K562 (cell line): ENCODE results near the gene MERTK. TPM values are rescaled to one million over a fixed set of nuclear protein-coding genes. Genes with fewer than 3 reads are reported as not detected.
A peak's percentile ranks its signal among the peaks of the same experiment; 100 is the strongest.

ENCODE experiments used
- ATAC-seq: fragments of 200-7000 bp; cut with Tn5 transposase; 3 replicates; pipeline ENCODE4 v1.9.1; 2020; ENCODE audit warnings: moderate library complexity
- BruUV-seq: library from RNA; stranded (reverse); fragments of 400-500 nt; replicated peaks from 2 replicates; lab custom pipeline; 2021; lab: Mats Ljungman, UMichigan
- CTCF ChIA-PET: fragments of 300-600 bp; formaldehyde crosslinking; extraction: SDS; loops from one replicate; lab custom pipeline; 2021; ENCODE audit warnings: low intra/inter-chr PET ratio; lab: Yijun Ruan, JAX
- POLR2A ChIA-PET: fragments of 300-600, 350-650 bp; sonication (Branson Sonifier 250); formaldehyde crosslinking; extraction: SDS; loops from one replicate; lab custom pipeline; 2021; ENCODE audit warnings: antibody characterized with exemption, inconsistent platforms; lab: Yijun Ruan, JAX
- DNase-seq, 4 experiments: peaks; one replicate each; pipeline versions ENCODE4 v3.0.0 to v3.0.0-alpha.2; 2011 to 2018; ENCODE audit warnings: low spot score in 3 of 4, mixed read lengths in 3 of 4; ENCODE audit errors: extremely low read depth in 1 of 4
- FAIRE-seq: peaks from 2 replicates; lab custom pipeline; 2011; peaks lifted over from hg19 to GRCh38; lab: Jason Lieb, UNC
- H2AFZ ChIP-seq: 2 replicates; pipeline ENCODE4 v1.6.0; 2011; ENCODE audit warnings: low read depth, low read length, control low read depth, inconsistent platforms
- H3K27ac ChIP-seq: fragments of 200-600 bp; 3 replicates; pipeline ENCODE4 v1.8.0; 2011; ENCODE audit warnings: low read depth, mild to moderate bottlenecking, control low read depth, inconsistent platforms, low read length, moderate library complexity, mixed read lengths; ENCODE audit errors: extremely low read depth
- H3K27me3 ChIP-seq, 2 experiments: fragments of 300-600 bp in 1 of 2; 2 replicates in 1 of 2; 3 replicates in 1 of 2; pipeline versions ENCODE4 v1.6.0 to v1.8.0; 2011; ENCODE audit warnings: inconsistent platforms in 2 of 2, low read length in 2 of 2, mild to moderate bottlenecking in 1 of 2, mixed read lengths in 1 of 2, moderate library complexity in 1 of 2; ENCODE audit not compliant: control insufficient read depth in 2 of 2, insufficient read depth in 2 of 2
- H3K36me3 ChIP-seq: fragments of 300-600 bp; 3 replicates; pipeline ENCODE4 v1.8.0; 2011; ENCODE audit warnings: mild to moderate bottlenecking, low read length, inconsistent platforms; ENCODE audit not compliant: control insufficient read depth, insufficient read depth
- H3K4me1 ChIP-seq, 2 experiments: fragments of 200-600 bp in 1 of 2; replicated peaks in 1 of 2; 2 replicates in 1 of 2; 3 replicates in 1 of 2; pipeline versions ENCODE4 v1.5.1 to v1.8.0; 2011; ENCODE audit warnings: inconsistent platforms in 2 of 2, low read length in 2 of 2, mild to moderate bottlenecking in 1 of 2, mixed read lengths in 1 of 2, moderate library complexity in 1 of 2; ENCODE audit not compliant: control insufficient read depth in 2 of 2, insufficient read depth in 2 of 2
- H3K4me2 ChIP-seq: 2 replicates; pipeline ENCODE4 v1.6.1; 2011; ENCODE audit warnings: low read length, control low read depth, inconsistent platforms, mixed read lengths; ENCODE audit not compliant: insufficient read depth
- H3K4me3 ChIP-seq: fragments of 200-600 bp; sonication (generic), shearing (Covaris generic); 2 replicates; pipeline ENCODE4 v1.5.1; 2016; ENCODE audit warnings: control low read depth, inconsistent platforms
- H3K79me2 ChIP-seq: fragments of 200-600 bp; 3 replicates; pipeline ENCODE4 v1.8.0; 2011; ENCODE audit warnings: low read length, inconsistent platforms; ENCODE audit not compliant: control insufficient read depth, insufficient read depth
- H3K9ac ChIP-seq, 2 experiments: 2 replicates each; pipeline versions ENCODE4 v1.6.0 to v1.6.1; 2011; ENCODE audit warnings: low read depth in 2 of 2, low read length in 2 of 2, control low read depth in 1 of 2, inconsistent platforms in 1 of 2, mild to moderate bottlenecking in 1 of 2, mixed read lengths in 1 of 2; ENCODE audit not compliant: insufficient read depth in 1 of 2
- H3K9me1 ChIP-seq: one replicate; pipeline ENCODE4 v1.6.0; 2011; ENCODE audit warnings: inconsistent platforms, mild to moderate bottlenecking, low read length, moderate library complexity; ENCODE audit not compliant: control insufficient read depth, insufficient read depth
- H3K9me3 ChIP-seq: replicated peaks from 2 replicates; pipeline ENCODE4 v1.5.1; 2011; ENCODE audit warnings: low read depth, low read length, inconsistent platforms; ENCODE audit not compliant: control insufficient read depth, insufficient read depth
- H4K20me1 ChIP-seq: replicated peaks from 2 replicates; pipeline ENCODE4 v1.6.1; 2011; ENCODE audit warnings: low read length, inconsistent platforms, mixed read lengths; ENCODE audit not compliant: control insufficient read depth, insufficient read depth
- CBX8 ChIP-seq: fragments of 200-600 bp; sonication (generic); IDR thresholded peaks from 2 replicates; pipeline ENCODE4 v1.6.1; 2012; ENCODE audit warnings: borderline replicate concordance, mixed run types, low read depth, mild to moderate bottlenecking, moderate library complexity, mixed read lengths, low read length, control low read depth, inconsistent platforms; ENCODE audit not compliant: poor library complexity, severe bottlenecking; ENCODE audit errors: extremely low read depth
- DACH1 ChIP-seq: fragments of 450-650 bp; IDR thresholded peaks from 2 replicates; pipeline ENCODE4 v1.6.1; 2018; ENCODE audit not compliant: partially characterized antibody
- ETV6 ChIP-seq, 3 experiments: fragments of 150-350 bp in 1 of 3; sonication (generic) in 1 of 3; formaldehyde crosslinking in 1 of 3; IDR thresholded peaks; 2 replicates each; pipeline versions ENCODE4 v1.6.1 to v1.8.0; 2014 to 2022; ENCODE audit warnings: borderline replicate concordance in 2 of 3, low read depth in 2 of 3, antibody characterized with exemption in 1 of 3, low read length in 1 of 3, mild to moderate bottlenecking in 1 of 3, missing genetic modification reagents in 1 of 3
- MECOM ChIP-seq: fragments of 250-450 bp; sonication (Bioruptor Pico); IDR thresholded peaks from 2 replicates; pipeline ENCODE4 v1.8.0; 2022; ENCODE audit warnings: inconsistent platforms
- NFXL1 ChIP-seq: fragments of 450-650 bp; formaldehyde crosslinking; IDR thresholded peaks from 2 replicates; pipeline ENCODE4 v1.4.0; 2021; ENCODE audit warnings: mild to moderate bottlenecking
- POLR2H ChIP-seq: IDR thresholded peaks from 2 replicates; pipeline ENCODE4 v1.6.1; 2016; ENCODE audit warnings: missing genetic modification characterization, low read depth, mild to moderate bottlenecking, control low read depth, missing compliant biosample characterization, moderate library complexity
- TCF3 ChIP-seq: sonication (generic); formaldehyde crosslinking; IDR thresholded peaks from 2 replicates; pipeline ENCODE4 v1.4.0; 2020; ENCODE audit warnings: mild to moderate bottlenecking, missing genetic modification reagents
- ZNF561 ChIP-seq: fragments of 450-650 bp; formaldehyde crosslinking; conservative IDR thresholded peaks from 2 replicates; pipeline ENCODE4 v1.4.0; 2020; ENCODE audit warnings: mild to moderate bottlenecking, moderate library complexity
- WGBS: fragments of 100-300 bp; shearing (Covaris generic); methylation state at CpG from one replicate; pipeline ENCODE4 v1.1.6; 2016; ENCODE audit warnings: low coverage, mixed read lengths; ENCODE audit not compliant: insufficient coverage; ENCODE audit errors: missing lambda C conversion rate; 5-methylcytosine and 5-hydroxymethylcytosine counted together
- in situ Hi-C: fragments of 300-500 bp; cut with MboI; formaldehyde crosslinking; loops from 4 replicates; pipeline ENCODE4 v1.15.0; 2018; ENCODE audit warnings: inconsistent platforms, mixed read lengths
- intact Hi-C: fragments of 100-400 bp; cut with micrococcal nuclease; formaldehyde crosslinking; loops from 2 replicates; pipeline ENCODE4 v1.14.2; 2022
- polyA plus RNA-seq, 8 experiments: library from polyadenylated mRNA; depleted of rRNA in 4 of 8; stranded (reverse) in 5 of 8; unstranded in 3 of 8; fragments of >200 nt; fragmentation: Nextera tagmentation in 2 of 8; fragmentation: Illumina TruSeq in 1 of 8; extraction: Ambion mirVana in 2 of 8; extraction: Trizol in 1 of 8; gene quantifications; 2 replicates each; pipeline versions ENCODE4 v1.2.1 to v1.2.3, GENCODE V29; 2011 to 2014; ENCODE audit warnings: inconsistent platforms in 1 of 8, missing spikeins in 1 of 8
- total RNA-seq, 7 experiments: library from RNA; depleted of rRNA in 6 of 7; stranded (reverse); fragments of >200 nt in 6 of 7; fragmentation: Illumina TruSeq in 2 of 7; extraction: Trizol in 2 of 7; gene quantifications; 2 replicates each; pipeline versions ENCODE4 v1.2.1 to v1.2.3, GENCODE V29; 2011 to 2021; ENCODE audit warnings: low replicate concordance in 1 of 7
- TF ChIP-seq, protein P1 (sequence below): fragments of 250-450 bp; sonication (Bioruptor Pico); IDR thresholded peaks from 2 replicates; pipeline ENCODE4 v1.4.0; 2020
- TF ChIP-seq, protein P2 (sequence below): fragments of 250-450 bp; sonication (Bioruptor Pico); IDR thresholded peaks from 2 replicates; pipeline ENCODE4 v1.8.0; 2022; ENCODE audit warnings: moderate library complexity, mild to moderate bottlenecking, inconsistent platforms
- TF ChIP-seq, protein P3 (sequence below), 3 experiments: fragments of 200-800 bp in 1 of 3; fragments of 250-450 bp in 1 of 3; fragments of 450-650 bp in 1 of 3; sonication (Bioruptor Pico) in 1 of 3; sonication (Bioruptor generic) in 1 of 3; formaldehyde crosslinking in 1 of 3; IDR thresholded peaks; 2 replicates each; pipeline versions ENCODE4 v1.6.1 to v1.8.0; 2016 to 2022; ENCODE audit warnings: mild to moderate bottlenecking in 2 of 3, missing genetic modification characterization in 2 of 3, missing compliant biosample characterization in 1 of 3, moderate library complexity in 1 of 3

Gene MERTK
- total and polyA plus RNA-seq, 9 of the 15 experiments (the other 6 are each of a cell fraction or from before 2014, with no cell fraction given), result 0.23 to 1.6 (median 0.74) TPM

- H3K79me2 ChIP-seq, result no peaks in the 10 kb centered on the region
- CTCF ChIA-PET, result no interaction called here
- in situ Hi-C loops, result no loop called here
- no peaks in the 10 kb centered on the region for H4K20me1 ChIP-seq
- WGBS, result under 1% methylated on average over 8 of the region's 8 CpGs
- peak; percentile 86 for FAIRE-seq
- H3K4me3 ChIP-seq, result no peak overlapping the region
- H3K9me3 ChIP-seq, result no peaks in the 10 kb centered on the region
- H3K4me2 ChIP-seq, result peak overlapping the region; percentile 35
- BruUV-seq, result no TSS peak
- intact Hi-C loops, result no loop called here
- peak overlapping the region; percentile 24; the same call in 1 of the 3 replicates for H3K27ac ChIP-seq
- 0 out of 2 replicates have a peak overlapping the region, but pooled peaks have one; percentile 3 for H2AFZ ChIP-seq
- peak; percentile 86 for ATAC-seq
- H3K4me1 ChIP-seq, result peaks cover 13 to 30% of the 10 kb centered on the region in 2 experiments; a peak in 4 of 5 replicates
- peak; percentile 19 to 80 (median 42) for DNase-seq
- H3K9ac ChIP-seq, result no peak overlapping the region
- H3K9me1 ChIP-seq, result no peaks in the 10 kb centered on the region
- POLR2A ChIA-PET, result no interaction called here
- no peaks in the 10 kb centered on the region for H3K27me3 ChIP-seq
- no peaks in the 10 kb centered on the region for H3K36me3 ChIP-seq
- TF ChIP-seq CBX8 (no peak), TCF3 (CRISPR knock-in tag) (peak; percentile 68), NFXL1 (CRISPR knock-in tag) (no peak), MECOM (CRISPR knock-in tag) (no peak), ZNF561 (no peak), ETV6 (IDR thresholded peaks at IDR 0.05; ENCODE audit: borderline replicate concordance in 1 of 2, low read depth in 2 of 2, low read length in 1 of 2) (no peak), ETV6 (CRISPR knock-in tag; IDR thresholded peaks at IDR 0.05; ENCODE audit: borderline replicate concordance) (no peak), DACH1 (no peak), POLR2H (no peak)
- TF ChIP-seq, protein P1, sequence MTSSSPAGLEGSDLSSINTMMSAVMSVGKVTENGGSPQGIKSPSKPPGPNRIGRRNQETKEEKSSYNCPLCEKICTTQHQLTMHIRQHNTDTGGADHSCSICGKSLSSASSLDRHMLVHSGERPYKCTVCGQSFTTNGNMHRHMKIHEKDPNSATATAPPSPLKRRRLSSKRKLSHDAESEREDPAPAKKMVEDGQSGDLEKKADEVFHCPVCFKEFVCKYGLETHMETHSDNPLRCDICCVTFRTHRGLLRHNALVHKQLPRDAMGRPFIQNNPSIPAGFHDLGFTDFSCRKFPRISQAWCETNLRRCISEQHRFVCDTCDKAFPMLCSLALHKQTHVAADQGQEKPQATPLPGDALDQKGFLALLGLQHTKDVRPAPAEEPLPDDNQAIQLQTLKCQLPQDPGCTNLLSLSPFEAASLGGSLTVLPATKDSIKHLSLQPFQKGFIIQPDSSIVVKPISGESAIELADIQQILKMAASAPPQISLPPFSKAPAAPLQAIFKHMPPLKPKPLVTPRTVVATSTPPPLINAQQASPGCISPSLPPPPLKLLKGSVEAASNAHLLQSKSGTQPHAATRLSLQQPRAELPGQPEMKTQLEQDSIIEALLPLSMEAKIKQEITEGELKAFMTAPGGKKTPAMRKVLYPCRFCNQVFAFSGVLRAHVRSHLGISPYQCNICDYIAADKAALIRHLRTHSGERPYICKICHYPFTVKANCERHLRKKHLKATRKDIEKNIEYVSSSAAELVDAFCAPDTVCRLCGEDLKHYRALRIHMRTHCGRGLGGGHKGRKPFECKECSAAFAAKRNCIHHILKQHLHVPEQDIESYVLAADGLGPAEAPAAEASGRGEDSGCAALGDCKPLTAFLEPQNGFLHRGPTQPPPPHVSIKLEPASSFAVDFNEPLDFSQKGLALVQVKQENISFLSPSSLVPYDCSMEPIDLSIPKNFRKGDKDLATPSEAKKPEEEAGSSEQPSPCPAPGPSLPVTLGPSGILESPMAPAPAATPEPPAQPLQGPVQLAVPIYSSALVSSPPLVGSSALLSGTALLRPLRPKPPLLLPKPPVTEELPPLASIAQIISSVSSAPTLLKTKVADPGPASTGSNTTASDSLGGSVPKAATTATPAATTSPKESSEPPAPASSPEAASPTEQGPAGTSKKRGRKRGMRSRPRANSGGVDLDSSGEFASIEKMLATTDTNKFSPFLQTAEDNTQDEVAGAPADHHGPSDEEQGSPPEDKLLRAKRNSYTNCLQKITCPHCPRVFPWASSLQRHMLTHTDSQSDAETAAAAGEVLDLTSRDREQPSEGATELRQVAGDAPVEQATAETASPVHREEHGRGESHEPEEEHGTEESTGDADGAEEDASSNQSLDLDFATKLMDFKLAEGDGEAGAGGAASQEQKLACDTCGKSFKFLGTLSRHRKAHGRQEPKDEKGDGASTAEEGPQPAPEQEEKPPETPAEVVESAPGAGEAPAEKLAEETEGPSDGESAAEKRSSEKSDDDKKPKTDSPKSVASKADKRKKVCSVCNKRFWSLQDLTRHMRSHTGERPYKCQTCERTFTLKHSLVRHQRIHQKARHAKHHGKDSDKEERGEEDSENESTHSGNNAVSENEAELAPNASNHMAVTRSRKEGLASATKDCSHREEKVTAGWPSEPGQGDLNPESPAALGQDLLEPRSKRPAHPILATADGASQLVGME (CRISPR knock-in tag), result no peak
- TF ChIP-seq, protein P2, sequence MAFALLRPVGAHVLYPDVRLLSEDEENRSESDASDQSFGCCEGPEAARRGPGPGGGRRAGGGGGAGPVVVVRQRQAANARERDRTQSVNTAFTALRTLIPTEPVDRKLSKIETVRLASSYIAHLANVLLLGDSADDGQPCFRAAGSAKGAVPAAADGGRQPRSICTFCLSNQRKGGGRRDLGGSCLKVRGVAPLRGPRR (CRISPR knock-in tag), result no peak
- TF ChIP-seq, protein P3, sequence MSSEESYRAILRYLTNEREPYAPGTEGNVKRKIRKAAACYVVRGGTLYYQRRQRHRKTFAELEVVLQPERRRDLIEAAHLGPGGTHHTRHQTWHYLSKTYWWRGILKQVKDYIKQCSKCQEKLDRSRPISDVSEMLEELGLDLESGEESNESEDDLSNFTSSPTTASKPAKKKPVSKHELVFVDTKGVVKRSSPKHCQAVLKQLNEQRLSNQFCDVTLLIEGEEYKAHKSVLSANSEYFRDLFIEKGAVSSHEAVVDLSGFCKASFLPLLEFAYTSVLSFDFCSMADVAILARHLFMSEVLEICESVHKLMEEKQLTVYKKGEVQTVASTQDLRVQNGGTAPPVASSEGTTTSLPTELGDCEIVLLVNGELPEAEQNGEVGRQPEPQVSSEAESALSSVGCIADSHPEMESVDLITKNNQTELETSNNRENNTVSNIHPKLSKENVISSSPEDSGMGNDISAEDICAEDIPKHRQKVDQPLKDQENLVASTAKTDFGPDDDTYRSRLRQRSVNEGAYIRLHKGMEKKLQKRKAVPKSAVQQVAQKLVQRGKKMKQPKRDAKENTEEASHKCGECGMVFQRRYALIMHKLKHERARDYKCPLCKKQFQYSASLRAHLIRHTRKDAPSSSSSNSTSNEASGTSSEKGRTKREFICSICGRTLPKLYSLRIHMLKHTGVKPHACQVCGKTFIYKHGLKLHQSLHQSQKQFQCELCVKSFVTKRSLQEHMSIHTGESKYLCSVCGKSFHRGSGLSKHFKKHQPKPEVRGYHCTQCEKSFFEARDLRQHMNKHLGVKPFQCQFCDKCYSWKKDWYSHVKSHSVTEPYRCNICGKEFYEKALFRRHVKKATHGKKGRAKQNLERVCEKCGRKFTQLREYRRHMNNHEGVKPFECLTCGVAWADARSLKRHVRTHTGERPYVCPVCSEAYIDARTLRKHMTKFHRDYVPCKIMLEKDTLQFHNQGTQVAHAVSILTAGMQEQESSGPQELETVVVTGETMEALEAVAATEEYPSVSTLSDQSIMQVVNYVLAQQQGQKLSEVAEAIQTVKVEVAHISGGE (CRISPR knock-in tag; IDR thresholded peaks at IDR 0.05), result no peak
These were observed 123.4 kb downstream of the MERTK start for GRCh38 chr2:112021781-112022231.
